GM12872 (cell line): ENCODE measurements around the gene ADCY9.

Experiments
- CTCF ChIP-seq: IDR thresholded peaks from 3 replicates; pipeline ENCODE4 v1.5.1; 2011; ENCODE audit warnings: low read depth, mild to moderate bottlenecking, low read length, moderate library complexity; ENCODE audit not compliant: insufficient read depth

Gene ADCY9

GRCh38 chr16:3982216-3982615 is 134.0 kb downstream of the ADCY9 start:
- no peak for TF ChIP-seq CTCF

- TF ChIP-seq CTCF: no peak
These were observed 135.8 kb downstream of the ADCY9 start for GRCh38 chr16:3980253-3981111.

- no peak for TF ChIP-seq CTCF
These were observed 136.7 kb downstream of the ADCY9 start for GRCh38 chr16:3979518-3979917.

GRCh38 chr16:3979070-3979469 is 137.2 kb downstream of the ADCY9 start:
- TF ChIP-seq CTCF: no peak

- no peak for TF ChIP-seq CTCF
These were observed 138.9 kb downstream of the ADCY9 start for GRCh38 chr16:3977376-3977775.

GRCh38 chr16:3974751-3975150 is 141.5 kb downstream of the ADCY9 start:
- TF ChIP-seq CTCF: no peak

GRCh38 chr16:3971706-3972105 is 144.5 kb downstream of the ADCY9 start:
- TF ChIP-seq CTCF: no peak
